Activated T-cell treated with anti-CD3 and anti-CD28 coated beads, Interleukin-2, amount 50 U/mL, for 24 hours (primary cell): ENCODE measurements around the gene ASTN2.

Experiments
- DNase-seq: peaks from one replicate; pipeline ENCODE4 v3.0.0-alpha.2; 2020
- H3K27ac Mint-ChIP-seq: 2 replicates; pipeline ENCODE4 v1.8.0; 2020; ENCODE audit warnings: mild to moderate bottlenecking, mixed read lengths
- H3K27me3 Mint-ChIP-seq: 2 replicates; pipeline ENCODE4 v1.8.0; 2020; ENCODE audit warnings: mixed read lengths
- H3K36me3 Mint-ChIP-seq: 2 replicates; pipeline ENCODE4 v1.8.0; 2020; ENCODE audit warnings: low read depth, mixed read lengths
- H3K4me1 Mint-ChIP-seq: 2 replicates; pipeline ENCODE4 v1.8.0; 2020; ENCODE audit warnings: low read depth, mixed read lengths
- H3K4me3 Mint-ChIP-seq: 2 replicates; pipeline ENCODE4 v1.8.0; 2020; ENCODE audit warnings: mild to moderate bottlenecking, moderate library complexity, mixed read lengths
- H3K9me3 Mint-ChIP-seq: 2 replicates; pipeline ENCODE4 v1.8.0; 2020; ENCODE audit warnings: mixed read lengths

The ASTN2 gene

DNA sequence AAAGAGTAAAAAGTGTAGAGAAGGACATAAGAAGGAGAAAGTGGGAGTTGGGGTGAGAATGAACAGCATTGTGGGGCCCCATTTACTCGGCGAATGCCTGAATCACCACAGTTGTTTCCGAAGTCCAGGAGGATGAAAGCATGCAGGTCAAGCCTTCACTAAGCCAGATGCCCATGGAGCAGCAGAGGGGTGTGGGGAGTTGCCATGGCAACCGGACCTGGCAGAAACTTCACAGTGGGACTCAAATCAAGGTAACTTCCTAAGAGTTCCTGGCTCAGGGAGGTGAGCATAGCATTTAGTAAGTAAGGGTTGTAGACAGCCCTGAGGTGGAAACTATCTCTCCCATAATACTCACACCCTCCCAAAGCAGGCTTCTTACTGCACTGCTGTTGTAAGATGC lies 370.6 kb downstream of the ASTN2 start:
- Mint-ChIP-seq H3K4me1 (no peaks in the 10 kb centered on the region), H3K4me3 (no peak overlapping the region), H3K36me3 (no peaks in the 10 kb centered on the region), H3K27me3 (no peaks in the 10 kb centered on the region), H3K27ac (no peak overlapping the region), H3K9me3 (no peaks in the 10 kb centered on the region)
- no peak for DNase-seq

DNA sequence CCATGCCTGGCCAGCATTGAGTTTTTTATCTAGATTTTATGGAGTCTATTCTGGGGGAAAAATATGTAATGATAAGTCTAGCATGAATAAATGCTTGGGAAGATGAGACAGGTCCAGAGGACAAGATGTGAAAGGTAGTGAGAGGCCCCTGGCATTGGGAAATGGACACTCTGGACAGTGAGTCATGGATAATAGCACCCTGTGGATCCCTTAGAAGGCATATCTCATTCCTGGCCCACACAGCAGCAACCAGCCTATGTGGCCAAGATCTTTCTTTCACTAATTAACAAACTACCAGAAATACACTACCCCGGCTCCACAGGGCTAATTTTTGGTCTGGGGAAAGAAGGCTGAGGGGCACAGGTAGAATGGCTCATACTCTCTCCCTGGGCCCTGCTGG lies 371.7 kb downstream of the ASTN2 start:
- Mint-ChIP-seq H3K4me3 (no peak overlapping the region), H3K27me3 (no peaks in the 10 kb centered on the region), H3K36me3 (no peaks in the 10 kb centered on the region), H3K4me1 (no peaks in the 10 kb centered on the region), H3K9me3 (no peaks in the 10 kb centered on the region), H3K27ac (no peak overlapping the region)
- no peak for DNase-seq

DNA sequence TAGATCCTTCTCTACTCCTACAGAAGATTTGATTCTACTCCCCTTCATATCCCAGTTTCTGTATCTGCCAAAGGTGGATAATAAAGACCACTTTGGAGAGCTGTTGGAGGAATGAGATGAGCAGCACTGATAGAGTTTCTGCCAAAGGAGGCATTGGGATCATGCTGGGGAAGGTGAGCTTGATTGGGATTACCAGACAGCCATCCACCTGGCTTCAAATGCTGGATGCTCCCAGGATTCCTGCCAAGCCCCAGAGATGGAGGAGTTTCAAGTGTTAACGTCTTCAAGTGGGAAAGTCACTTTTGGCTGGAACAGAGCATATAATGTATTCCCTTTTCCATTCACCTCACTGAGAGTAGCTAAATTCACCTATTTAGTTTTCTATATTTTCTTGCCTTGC lies 379.3 kb downstream of the ASTN2 start:
- Mint-ChIP-seq H3K36me3 (no peaks in the 10 kb centered on the region), H3K9me3 (peaks cover 3% of the 10 kb centered on the region), H3K27me3 (no peaks in the 10 kb centered on the region), H3K27ac (no peak overlapping the region), H3K4me3 (no peak overlapping the region), H3K4me1 (no peaks in the 10 kb centered on the region)
- DNase-seq = no peak

DNA sequence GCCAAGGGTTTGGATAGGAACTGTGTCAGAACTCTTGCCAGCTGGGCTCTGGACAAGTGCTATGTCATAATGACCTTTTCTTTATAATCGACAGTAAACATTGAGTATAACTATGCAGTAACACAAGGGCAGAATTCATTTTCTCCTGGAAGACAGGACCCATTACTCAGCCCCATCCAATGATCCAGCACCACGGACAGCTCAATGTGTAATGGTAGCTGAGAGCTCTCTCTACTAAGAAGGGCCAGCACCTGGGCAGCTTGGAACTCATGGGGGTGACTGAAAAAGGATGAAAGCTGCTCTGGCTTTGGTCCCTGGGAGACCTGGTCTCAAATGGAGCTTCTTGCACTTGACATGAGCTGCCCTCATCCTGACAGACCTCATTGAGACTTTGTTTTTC lies 380.0 kb downstream of the ASTN2 start:
- H3K27ac Mint-ChIP-seq = no peak overlapping the region
- DNase-seq = no peak
- H3K4me1 Mint-ChIP-seq = no peaks in the 10 kb centered on the region
- no peaks in the 10 kb centered on the region for H3K36me3 Mint-ChIP-seq
- H3K27me3 Mint-ChIP-seq = no peaks in the 10 kb centered on the region
- H3K4me3 Mint-ChIP-seq = no peak overlapping the region
- H3K9me3 Mint-ChIP-seq = peaks cover 3% of the 10 kb centered on the region

DNA sequence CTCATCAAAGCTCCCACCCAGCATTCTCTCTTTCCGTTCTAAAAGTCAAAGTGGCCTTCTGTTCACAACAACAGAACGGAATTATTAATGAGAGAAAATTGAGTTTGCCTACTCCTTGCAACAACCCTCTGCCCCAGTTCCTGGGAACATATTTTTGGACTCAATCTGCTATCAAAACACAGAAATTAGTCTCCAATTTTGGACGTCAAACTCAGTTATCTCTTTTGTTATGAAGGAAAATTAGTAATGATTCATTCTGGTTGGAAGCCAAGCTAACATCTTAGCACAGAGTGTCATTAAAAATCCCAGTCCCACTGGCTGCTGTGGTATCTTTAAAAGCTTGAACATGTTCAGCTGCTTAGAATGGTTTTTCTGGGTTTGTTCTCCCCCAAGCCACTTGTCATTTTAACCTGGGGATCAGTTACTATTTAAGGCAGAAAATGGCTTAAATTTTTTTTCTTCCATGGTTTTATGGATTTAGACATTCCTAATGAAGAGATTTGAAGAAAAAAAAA lies 384.5 kb downstream of the ASTN2 start:
- Mint-ChIP-seq H3K27me3 (no peaks in the 10 kb centered on the region), H3K4me1 (no peaks in the 10 kb centered on the region), H3K27ac (no peak overlapping the region), H3K9me3 (no peaks in the 10 kb centered on the region), H3K4me3 (no peak overlapping the region), H3K36me3 (no peaks in the 10 kb centered on the region)
- DNase-seq = no peak

DNA sequence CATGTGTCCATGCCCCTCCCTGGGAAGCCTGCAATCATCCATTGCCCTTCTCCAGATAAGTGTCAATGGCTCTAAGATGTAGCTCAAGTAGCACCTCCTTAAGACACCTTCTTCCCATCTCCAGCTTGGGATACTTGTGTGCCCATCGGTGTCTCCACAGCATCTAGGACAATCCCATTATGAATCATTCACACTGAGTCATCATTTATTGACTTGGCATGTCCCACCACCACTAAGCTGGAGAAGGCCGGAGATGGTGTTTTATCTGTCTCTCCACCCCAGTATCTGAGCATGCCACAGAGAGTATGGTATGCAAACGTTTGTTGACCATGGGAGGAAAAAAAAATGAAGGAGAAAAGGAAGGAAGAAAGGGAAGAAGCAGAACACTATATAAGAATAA lies 385.5 kb downstream of the ASTN2 start:
- no peaks in the 10 kb centered on the region for H3K36me3 Mint-ChIP-seq
- H3K9me3 Mint-ChIP-seq = no peaks in the 10 kb centered on the region
- no peaks in the 10 kb centered on the region for H3K27me3 Mint-ChIP-seq
- DNase-seq = no peak
- no peaks in the 10 kb centered on the region for H3K4me1 Mint-ChIP-seq
- no peak overlapping the region for H3K27ac Mint-ChIP-seq
- no peak overlapping the region for H3K4me3 Mint-ChIP-seq

DNA sequence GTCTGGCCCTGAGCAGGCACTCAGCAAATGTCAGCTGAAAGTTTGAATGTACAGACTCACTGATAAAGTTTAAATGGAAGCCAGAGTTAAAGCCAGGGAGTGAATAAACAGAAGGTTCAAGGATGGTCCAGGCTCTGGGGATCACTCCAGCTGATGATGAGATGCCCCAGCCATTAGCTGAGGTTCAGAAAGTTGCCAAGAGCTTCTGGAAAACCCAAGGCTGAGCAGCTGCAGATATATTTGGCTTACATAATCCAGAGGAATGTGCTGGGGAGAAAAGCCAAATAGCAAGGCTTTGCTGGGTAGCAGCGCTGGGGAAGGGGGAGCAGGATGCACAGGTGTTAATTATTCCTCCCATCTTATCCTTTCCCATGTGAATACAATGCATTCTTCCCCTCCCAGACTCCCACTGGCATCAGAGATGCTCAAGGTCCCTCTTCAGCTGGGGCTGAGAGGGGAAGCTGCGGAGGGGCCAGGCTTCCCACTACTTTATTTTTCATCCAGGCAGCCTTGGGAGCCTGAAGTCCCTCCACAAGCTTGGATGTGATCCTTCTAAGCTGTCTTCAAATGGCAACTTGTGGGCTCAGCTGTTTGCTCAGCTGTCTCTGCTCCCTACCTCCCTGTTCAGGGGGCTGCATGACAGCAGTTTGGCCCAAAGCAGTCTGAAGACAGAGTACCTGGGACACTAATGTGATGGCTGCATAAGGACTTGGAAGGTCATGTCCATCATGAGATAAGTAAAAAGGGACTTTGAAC lies 386.6 kb downstream of the ASTN2 start:
- no peak for DNase-seq
- no peaks in the 10 kb centered on the region for H3K4me1 Mint-ChIP-seq

DNA sequence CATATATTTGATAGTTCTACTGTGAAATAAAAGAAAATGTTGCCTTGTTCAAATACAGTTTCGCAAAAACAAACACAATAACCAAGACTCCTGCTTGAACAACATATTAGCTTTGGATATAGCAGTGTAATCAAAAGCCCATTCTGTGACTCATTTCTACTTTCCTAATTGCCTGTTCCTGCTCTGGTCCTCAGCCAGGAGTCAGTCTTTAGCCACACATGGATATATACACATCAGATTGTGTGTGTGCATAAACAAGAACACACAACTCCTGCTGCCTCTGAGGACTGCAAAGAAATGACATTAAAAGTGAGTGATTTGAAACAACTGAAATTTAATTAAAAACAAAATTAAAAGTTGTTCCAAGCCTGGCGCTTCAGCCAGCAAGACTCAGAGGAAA lies 393.0 kb downstream of the ASTN2 start:
- H3K4me3 Mint-ChIP-seq = no peak overlapping the region
- H3K4me1 Mint-ChIP-seq = no peaks in the 10 kb centered on the region
- no peaks in the 10 kb centered on the region for H3K27me3 Mint-ChIP-seq
- no peak for DNase-seq
- H3K9me3 Mint-ChIP-seq = peaks cover 3% of the 10 kb centered on the region
- no peak overlapping the region for H3K27ac Mint-ChIP-seq
- no peaks in the 10 kb centered on the region for H3K36me3 Mint-ChIP-seq

More for the DNA sequence above, 386.6 kb downstream of the ASTN2 start:
- H3K27ac Mint-ChIP-seq = no peak overlapping the region
- H3K4me3 Mint-ChIP-seq = no peak overlapping the region
- H3K36me3 Mint-ChIP-seq = no peaks in the 10 kb centered on the region
- H3K27me3 Mint-ChIP-seq = no peaks in the 10 kb centered on the region
- no peaks in the 10 kb centered on the region for H3K9me3 Mint-ChIP-seq

DNA sequence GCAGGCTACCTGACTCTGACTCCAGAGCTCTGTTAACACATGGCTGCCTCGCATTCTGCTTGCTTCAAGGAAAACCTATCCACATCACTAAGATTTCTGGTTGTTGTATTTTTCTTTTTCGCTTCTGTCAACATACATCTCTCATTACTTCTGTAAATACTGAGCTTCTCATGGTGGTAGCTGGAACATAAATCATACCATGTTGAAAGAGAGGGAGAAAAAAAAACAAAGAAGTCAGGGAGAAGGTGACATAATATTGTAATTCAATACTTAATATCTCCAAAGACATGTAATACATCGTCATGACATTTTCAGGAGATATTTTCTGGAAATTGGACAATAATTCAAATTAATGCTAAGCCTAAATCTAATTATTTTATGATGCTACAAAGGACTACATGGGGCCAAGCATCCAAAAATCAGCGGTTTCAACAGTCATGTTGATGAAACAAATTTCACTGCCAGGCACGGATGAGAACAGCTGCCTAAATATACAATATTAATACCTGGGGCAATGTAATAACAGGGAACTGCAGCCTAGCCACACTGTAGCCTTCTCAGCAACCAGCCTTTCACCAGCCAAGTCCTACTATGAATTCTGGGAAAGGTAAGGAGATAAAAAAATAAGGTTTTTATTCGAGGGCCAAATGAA lies 395.8 kb downstream of the ASTN2 start:
- Mint-ChIP-seq H3K4me1 (no peaks in the 10 kb centered on the region), H3K36me3 (no peaks in the 10 kb centered on the region), H3K9me3 (peaks cover 3% of the 10 kb centered on the region), H3K27me3 (no peaks in the 10 kb centered on the region), H3K27ac (no peak overlapping the region), H3K4me3 (no peak overlapping the region)
- DNase-seq = no peak

DNA sequence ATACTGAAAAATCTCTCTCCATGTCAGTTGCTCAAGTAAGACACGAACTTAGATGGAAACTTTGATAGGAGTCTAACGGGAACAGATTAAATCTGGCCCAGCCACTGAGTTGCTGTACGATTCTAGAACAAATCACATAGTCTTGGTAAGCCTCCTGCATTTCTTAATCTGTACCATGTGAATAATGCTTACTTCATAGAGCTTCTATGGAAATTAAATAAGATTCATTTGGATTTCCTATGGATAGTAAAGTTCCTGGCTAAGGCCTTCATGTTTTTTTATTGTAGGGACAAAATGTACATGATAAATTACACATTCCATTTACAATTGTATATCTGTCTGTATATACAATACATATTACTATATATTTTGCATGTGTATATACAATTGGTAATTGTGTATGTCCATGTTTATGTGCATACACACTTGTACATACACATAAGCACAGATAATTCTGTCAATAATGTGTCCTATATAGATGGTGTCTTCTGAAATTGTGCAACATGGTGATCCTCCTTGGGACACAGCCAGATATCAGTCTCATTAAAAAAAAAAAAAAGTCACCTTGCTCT lies 397.4 kb downstream of the ASTN2 start:
- Mint-ChIP-seq H3K27me3 (no peaks in the 10 kb centered on the region), H3K4me1 (no peaks in the 10 kb centered on the region)

DNA sequence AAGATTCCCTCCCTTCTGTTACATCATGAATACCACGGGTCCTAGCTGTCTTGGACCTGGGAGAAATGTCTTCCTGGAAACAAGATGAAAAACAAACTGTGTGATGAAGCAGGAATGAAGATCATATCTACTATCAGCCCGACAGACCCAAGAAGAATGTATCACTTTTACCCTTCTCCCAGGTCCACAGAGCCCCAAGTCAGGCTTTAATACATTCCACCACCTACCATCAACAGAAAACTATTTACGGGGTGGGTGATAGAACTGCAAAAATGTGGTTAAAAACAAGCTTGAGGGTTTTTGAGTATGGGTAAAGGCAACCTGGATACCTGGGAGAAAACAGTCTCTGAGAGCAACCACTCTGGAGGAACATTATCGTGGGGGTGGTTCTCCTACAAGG lies 400.8 kb downstream of the ASTN2 start:
- Mint-ChIP-seq H3K36me3 (no peaks in the 10 kb centered on the region), H3K4me1 (no peaks in the 10 kb centered on the region), H3K27me3 (no peaks in the 10 kb centered on the region), H3K9me3 (peaks cover 3% of the 10 kb centered on the region), H3K4me3 (no peak overlapping the region), H3K27ac (no peak overlapping the region)
- DNase-seq = no peak

More for the DNA sequence above, 397.4 kb downstream of the ASTN2 start:
- Mint-ChIP-seq H3K4me3 (no peak overlapping the region), H3K9me3 (peaks cover 3% of the 10 kb centered on the region), H3K27ac (no peak overlapping the region), H3K36me3 (no peaks in the 10 kb centered on the region)
- no peak for DNase-seq

DNA sequence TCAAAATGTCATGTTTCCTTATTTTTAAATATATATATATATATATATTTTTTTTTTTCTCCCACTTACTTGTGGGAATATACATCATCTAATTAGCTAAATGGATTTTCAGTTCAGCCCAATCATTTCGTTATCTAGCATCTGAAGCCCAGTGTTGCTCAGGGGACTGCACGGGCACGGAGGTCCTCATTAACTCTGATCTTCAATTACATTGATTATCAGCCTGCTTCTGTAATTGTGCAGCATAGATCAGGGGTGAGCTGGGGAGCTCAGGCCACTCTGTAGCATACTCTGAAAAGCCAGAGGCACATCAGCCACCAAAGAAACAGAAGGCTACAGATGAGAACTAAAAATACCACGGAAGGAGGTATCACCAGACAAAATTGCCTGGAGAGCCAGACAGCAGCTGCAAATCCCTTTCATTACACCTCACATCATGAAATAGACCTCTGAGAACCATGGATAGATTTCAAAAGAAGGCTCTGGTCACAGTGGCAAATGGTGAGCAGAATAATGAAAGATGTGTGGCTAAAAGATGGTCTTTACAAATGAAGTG lies 401.3 kb downstream of the ASTN2 start:
- H3K4me3 Mint-ChIP-seq = no peak overlapping the region
- H3K9me3 Mint-ChIP-seq = peaks cover 1% of the 10 kb centered on the region
- no peak for DNase-seq
- H3K27ac Mint-ChIP-seq = no peak overlapping the region
- no peaks in the 10 kb centered on the region for H3K36me3 Mint-ChIP-seq
- no peaks in the 10 kb centered on the region for H3K4me1 Mint-ChIP-seq
- H3K27me3 Mint-ChIP-seq = no peaks in the 10 kb centered on the region

DNA sequence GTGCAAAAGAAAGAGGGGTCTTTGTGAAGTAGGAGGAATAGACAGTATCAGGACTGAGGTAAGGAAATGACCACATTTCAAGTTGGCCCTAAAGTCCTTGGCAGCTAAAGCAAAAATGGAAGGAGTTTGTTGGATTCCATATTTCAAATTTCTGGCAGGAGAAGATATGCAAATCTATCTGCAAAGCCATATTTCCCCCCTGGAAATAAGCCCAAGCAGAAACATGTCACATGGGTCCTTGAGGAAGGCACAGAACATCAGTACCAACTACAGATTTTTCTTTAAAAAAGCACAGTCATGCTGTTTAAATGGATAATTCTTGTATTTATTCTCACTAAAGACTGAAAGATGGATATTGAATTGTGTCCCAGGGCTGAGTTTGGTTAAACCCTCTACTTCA lies 404.8 kb downstream of the ASTN2 start:
- Mint-ChIP-seq H3K4me1 (no peaks in the 10 kb centered on the region), H3K27me3 (no peaks in the 10 kb centered on the region), H3K27ac (no peak overlapping the region), H3K36me3 (no peaks in the 10 kb centered on the region), H3K9me3 (peaks cover 3% of the 10 kb centered on the region), H3K4me3 (no peak overlapping the region)
- no peak for DNase-seq

DNA sequence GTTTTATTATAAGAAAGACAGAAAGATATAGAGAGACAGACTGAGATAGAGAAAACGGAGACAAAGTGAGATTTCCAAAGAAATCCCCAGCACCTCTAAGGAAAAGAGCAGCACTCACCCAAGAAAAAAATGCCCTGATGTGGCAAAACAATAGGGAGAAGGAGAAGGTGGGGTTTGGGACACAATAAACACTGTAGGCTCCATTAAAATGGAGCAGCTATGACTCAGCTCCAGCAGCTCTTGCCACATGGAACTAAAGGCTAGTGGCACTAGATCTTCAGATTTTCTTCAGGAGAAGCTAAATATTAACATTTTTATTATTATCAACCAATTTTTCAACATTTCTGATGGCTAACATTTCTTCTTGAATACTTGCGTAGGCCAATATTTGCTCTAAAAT lies 406.0 kb downstream of the ASTN2 start:
- H3K27me3 Mint-ChIP-seq = no peaks in the 10 kb centered on the region
- no peak for DNase-seq
- no peak overlapping the region for H3K27ac Mint-ChIP-seq
- H3K36me3 Mint-ChIP-seq = no peaks in the 10 kb centered on the region
- H3K4me1 Mint-ChIP-seq = no peaks in the 10 kb centered on the region
- H3K9me3 Mint-ChIP-seq = peaks cover 3% of the 10 kb centered on the region
- H3K4me3 Mint-ChIP-seq = no peak overlapping the region

DNA sequence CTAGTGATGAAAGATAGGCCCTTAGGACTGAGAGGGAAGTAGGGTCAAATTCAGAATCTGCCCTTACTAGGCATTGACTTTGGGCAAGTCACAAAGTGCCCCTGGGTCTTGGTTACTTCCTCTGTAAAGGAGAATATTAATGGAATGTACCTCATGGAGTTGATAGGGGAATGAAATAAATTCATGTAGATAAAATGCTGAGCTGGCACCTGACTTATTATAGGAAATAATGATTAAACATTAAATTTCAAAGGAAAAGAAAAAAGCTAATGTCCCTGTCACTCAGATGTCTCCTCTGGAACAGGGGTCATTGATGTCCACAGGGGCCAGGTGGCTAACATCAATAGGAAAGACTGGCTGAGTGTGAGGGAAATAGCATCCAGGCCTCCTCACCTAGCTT lies 406.4 kb downstream of the ASTN2 start:
- H3K36me3 Mint-ChIP-seq = no peaks in the 10 kb centered on the region
- H3K27ac Mint-ChIP-seq = no peak overlapping the region
- no peak overlapping the region for H3K4me3 Mint-ChIP-seq
- no peaks in the 10 kb centered on the region for H3K4me1 Mint-ChIP-seq
- no peak for DNase-seq
- H3K27me3 Mint-ChIP-seq = no peaks in the 10 kb centered on the region
- H3K9me3 Mint-ChIP-seq = peaks cover 3% of the 10 kb centered on the region
